ENCODE results near the gene DOCK6. TPM values are rescaled to one million over a fixed set of nuclear protein-coding genes. Genes with fewer than 3 reads are reported as not detected.
A peak's percentile ranks its signal among the peaks of the same experiment; 100 is the strongest.

The DOCK6 gene
- total and polyA plus RNA-seq, 2 of the 13 experiments (the other 11 are each of a cell fraction or from before 2014, with no cell fraction given) = 5.4 to 38.1 TPM

DNA sequence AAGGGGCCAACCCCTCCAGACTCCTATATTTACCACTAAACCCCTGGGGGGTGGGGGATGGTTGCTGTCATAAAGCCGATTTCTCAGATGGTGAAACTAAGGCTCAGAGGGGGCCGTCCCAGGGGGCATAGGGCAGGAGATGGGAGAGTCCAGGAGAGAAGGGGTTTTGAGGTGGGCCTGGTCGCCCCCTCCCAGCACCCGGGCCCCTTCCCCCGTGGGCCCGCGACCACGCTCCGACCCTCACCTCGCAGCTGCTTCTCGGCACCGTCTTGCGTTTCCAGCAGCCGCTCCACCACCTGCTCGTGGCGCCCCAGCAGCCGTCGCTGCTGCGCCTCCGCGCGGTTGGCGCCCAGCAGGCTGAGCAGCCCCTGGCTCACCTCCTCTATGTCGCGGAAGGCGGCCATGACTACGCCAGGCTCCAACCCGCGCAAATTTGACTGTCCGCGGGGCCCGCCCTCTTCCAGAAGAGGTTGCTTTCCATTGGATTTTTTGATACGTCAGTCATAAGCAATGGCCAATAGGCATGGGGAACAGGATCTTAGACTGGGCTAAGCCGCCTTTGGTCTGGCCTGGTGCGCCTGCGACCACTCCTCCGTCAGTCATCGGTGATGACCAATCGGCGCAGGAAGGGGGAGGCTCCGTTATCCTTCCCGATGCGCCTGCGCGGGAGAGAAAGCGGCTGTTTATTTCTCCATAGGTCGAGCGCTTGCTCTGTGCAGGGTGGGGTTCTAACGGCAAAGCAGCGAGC lies 106.8 kb downstream of the DOCK6 start, which contains the start of gene SPC24 (continued):
- no peak for TF ChIP-seq ZSCAN29 (CRISPR knock-in tag; conservative IDR thresholded peaks at IDR 0.05)
- TF ChIP-seq ZNF766 (CRISPR knock-in tag; IDR thresholded peaks at IDR 0.05; ENCODE audit: borderline replicate concordance) = peak; percentile 87; the same call in 1 of the 2 replicates
- no peak for TF ChIP-seq TOE1 (CRISPR knock-in tag; IDR thresholded peaks at IDR 0.05)
- TF ChIP-seq ZNF564 (CRISPR knock-in tag; IDR thresholded peaks at IDR 0.05) = no peak
- no peak for TF ChIP-seq ZNF773 (CRISPR knock-in tag; IDR thresholded peaks at IDR 0.05; ENCODE audit: borderline replicate concordance)
- TF ChIP-seq, protein P1, sequence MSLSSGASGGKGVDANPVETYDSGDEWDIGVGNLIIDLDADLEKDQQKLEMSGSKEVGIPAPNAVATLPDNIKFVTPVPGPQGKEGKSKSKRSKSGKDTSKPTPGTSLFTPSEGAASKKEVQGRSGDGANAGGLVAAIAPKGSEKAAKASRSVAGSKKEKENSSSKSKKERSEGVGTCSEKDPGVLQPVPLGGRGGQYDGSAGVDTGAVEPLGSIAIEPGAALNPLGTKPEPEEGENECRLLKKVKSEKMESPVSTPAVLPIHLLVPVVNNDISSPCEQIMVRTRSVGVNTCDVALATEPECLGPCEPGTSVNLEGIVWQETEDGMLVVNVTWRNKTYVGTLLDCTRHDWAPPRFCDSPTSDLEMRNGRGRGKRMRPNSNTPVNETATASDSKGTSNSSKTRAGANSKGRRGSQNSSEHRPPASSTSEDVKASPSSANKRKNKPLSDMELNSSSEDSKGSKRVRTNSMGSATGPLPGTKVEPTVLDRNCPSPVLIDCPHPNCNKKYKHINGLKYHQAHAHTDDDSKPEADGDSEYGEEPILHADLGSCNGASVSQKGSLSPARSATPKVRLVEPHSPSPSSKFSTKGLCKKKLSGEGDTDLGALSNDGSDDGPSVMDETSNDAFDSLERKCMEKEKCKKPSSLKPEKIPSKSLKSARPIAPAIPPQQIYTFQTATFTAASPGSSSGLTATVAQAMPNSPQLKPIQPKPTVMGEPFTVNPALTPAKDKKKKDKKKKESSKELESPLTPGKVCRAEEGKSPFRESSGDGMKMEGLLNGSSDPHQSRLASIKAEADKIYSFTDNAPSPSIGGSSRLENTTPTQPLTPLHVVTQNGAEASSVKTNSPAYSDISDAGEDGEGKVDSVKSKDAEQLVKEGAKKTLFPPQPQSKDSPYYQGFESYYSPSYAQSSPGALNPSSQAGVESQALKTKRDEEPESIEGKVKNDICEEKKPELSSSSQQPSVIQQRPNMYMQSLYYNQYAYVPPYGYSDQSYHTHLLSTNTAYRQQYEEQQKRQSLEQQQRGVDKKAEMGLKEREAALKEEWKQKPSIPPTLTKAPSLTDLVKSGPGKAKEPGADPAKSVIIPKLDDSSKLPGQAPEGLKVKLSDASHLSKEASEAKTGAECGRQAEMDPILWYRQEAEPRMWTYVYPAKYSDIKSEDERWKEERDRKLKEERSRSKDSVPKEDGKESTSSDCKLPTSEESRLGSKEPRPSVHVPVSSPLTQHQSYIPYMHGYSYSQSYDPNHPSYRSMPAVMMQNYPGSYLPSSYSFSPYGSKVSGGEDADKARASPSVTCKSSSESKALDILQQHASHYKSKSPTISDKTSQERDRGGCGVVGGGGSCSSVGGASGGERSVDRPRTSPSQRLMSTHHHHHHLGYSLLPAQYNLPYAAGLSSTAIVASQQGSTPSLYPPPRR (CRISPR knock-in tag; IDR thresholded peaks at IDR 0.05; ENCODE audit: borderline replicate concordance) = no peak
- TF ChIP-seq, protein P2, sequence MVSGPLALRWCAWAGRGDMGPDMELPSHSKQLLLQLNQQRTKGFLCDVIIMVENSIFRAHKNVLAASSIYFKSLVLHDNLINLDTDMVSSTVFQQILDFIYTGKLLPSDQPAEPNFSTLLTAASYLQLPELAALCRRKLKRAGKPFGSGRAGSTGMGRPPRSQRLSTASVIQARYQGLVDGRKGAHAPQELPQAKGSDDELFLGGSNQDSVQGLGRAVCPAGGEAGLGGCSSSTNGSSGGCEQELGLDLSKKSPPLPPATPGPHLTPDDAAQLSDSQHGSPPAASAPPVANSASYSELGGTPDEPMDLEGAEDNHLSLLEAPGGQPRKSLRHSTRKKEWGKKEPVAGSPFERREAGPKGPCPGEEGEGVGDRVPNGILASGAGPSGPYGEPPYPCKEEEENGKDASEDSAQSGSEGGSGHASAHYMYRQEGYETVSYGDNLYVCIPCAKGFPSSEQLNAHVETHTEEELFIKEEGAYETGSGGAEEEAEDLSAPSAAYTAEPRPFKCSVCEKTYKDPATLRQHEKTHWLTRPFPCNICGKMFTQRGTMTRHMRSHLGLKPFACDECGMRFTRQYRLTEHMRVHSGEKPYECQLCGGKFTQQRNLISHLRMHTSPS (CRISPR knock-in tag; IDR thresholded peaks at IDR 0.05; ENCODE audit: low read depth) = no peak
- TF ChIP-seq, protein P3, sequence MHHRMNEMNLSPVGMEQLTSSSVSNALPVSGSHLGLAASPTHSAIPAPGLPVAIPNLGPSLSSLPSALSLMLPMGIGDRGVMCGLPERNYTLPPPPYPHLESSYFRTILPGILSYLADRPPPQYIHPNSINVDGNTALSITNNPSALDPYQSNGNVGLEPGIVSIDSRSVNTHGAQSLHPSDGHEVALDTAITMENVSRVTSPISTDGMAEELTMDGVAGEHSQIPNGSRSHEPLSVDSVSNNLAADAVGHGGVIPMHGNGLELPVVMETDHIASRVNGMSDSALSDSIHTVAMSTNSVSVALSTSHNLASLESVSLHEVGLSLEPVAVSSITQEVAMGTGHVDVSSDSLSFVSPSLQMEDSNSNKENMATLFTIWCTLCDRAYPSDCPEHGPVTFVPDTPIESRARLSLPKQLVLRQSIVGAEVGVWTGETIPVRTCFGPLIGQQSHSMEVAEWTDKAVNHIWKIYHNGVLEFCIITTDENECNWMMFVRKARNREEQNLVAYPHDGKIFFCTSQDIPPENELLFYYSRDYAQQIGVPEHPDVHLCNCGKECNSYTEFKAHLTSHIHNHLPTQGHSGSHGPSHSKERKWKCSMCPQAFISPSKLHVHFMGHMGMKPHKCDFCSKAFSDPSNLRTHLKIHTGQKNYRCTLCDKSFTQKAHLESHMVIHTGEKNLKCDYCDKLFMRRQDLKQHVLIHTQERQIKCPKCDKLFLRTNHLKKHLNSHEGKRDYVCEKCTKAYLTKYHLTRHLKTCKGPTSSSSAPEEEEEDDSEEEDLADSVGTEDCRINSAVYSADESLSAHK (CRISPR knock-in tag; IDR thresholded peaks at IDR 0.05; ENCODE audit: borderline replicate concordance) = no peak
- no peak for TF ChIP-seq XRCC5 (optimal IDR thresholded peaks at IDR 0.05; ENCODE audit: low read length)
- TF ChIP-seq CBX1 (IDR thresholded peaks at IDR 0.05; ENCODE audit: low read depth) = no peak
- TF ChIP-seq ZNF841 (CRISPR knock-in tag; IDR thresholded peaks at IDR 0.05; ENCODE audit: borderline replicate concordance) = no peak
- TF ChIP-seq ZNF253 (CRISPR knock-in tag; IDR thresholded peaks at IDR 0.05; ENCODE audit: borderline replicate concordance) = no peak
- no peak for TF ChIP-seq ZNF12 (CRISPR knock-in tag; IDR thresholded peaks at IDR 0.05)
- no peak for TF ChIP-seq SRSF9 (IDR thresholded peaks at IDR 0.05; ENCODE audit: borderline replicate concordance, insufficient read depth, low read depth, low read length, poor library complexity, severe bottlenecking)
- 0 out of 2 replicates have a peak, but pooled peaks have one; percentile 28 for TF ChIP-seq ZNF264 (CRISPR knock-in tag; IDR thresholded peaks at IDR 0.05)
- no peak for TF ChIP-seq JUNB (CRISPR knock-in tag; IDR thresholded peaks at IDR 0.05; ENCODE audit: borderline replicate concordance)
- TF ChIP-seq RARG (CRISPR knock-in tag; IDR thresholded peaks at IDR 0.05; ENCODE audit: low read depth) = no peak
- TF ChIP-seq ZNF383 (CRISPR knock-in tag; IDR thresholded peaks at IDR 0.05; ENCODE audit: borderline replicate concordance) = no peak
- no peak for TF ChIP-seq ZNF329 (CRISPR knock-in tag; IDR thresholded peaks at IDR 0.05; ENCODE audit: low read depth)

Measured in HepG2 (cell line).